GM20000 (cell line): ENCODE data around the gene FERD3L.

Source experiments
- DNase-seq: peaks from one replicate; pipeline ENCODE4 v3.0.0; 2012; ENCODE audit warnings: low spot score
- CTCF ChIP-seq: IDR thresholded peaks from 2 replicates; pipeline ENCODE4 v1.5.1; 2012; ENCODE audit warnings: mild to moderate bottlenecking, control low read depth; ENCODE audit errors: extremely low read depth, missing control alignments

Gene FERD3L

GRCh38 chr7:19145434-19146115, 354 bp upstream of the FERD3L start:
- no peak for TF ChIP-seq CTCF

GRCh38 chr7:19143881-19144574, 1.2 kb downstream of the FERD3L start:
- no peak for DNase-seq
- TF ChIP-seq CTCF: no peak

More at GRCh38 chr7:19145434-19146115, 354 bp upstream of the FERD3L start:
- no peak for DNase-seq

- no peak for DNase-seq
- TF ChIP-seq CTCF: no peak
Observed at GRCh38 chr7:19139706-19140327, 5.4 kb downstream of the FERD3L start.

GRCh38 chr7:19133886-19134285, 11.3 kb downstream of the FERD3L start:
- DNase-seq: no peak
- TF ChIP-seq CTCF: no peak

GRCh38 chr7:19133390-19133789, 11.8 kb downstream of the FERD3L start:
- no peak for TF ChIP-seq CTCF
- DNase-seq: no peak

- no peak for DNase-seq
- TF ChIP-seq CTCF: no peak
Observed at GRCh38 chr7:19128856-19129255, 16.4 kb downstream of the FERD3L start.

GRCh38 chr7:19121977-19122588, 23.1 kb downstream of the FERD3L start:
- DNase-seq: no peak

More at GRCh38 chr7:19121977-19122588, 23.1 kb downstream of the FERD3L start:
- no peak for TF ChIP-seq CTCF
